Neural progenitor cell (in vitro differentiated cells): ENCODE results near the gene LMCD1. TPM values are rescaled to one million over a fixed set of nuclear protein-coding genes. Genes with fewer than 3 reads are reported as not detected.

ENCODE experiments used
- DNase-seq: peaks from one replicate; pipeline ENCODE4 v3.0.0-alpha.2; 2016; ENCODE audit warnings: low spot score
- H2AFZ ChIP-seq: fragments of 200-600 bp; sonication (generic); replicated peaks from 2 replicates; pipeline ENCODE4 v1.6.1; 2016; ENCODE audit warnings: antibody characterized with exemption
- H3F3A ChIP-seq: fragments of 200-600 bp; sonication (generic); 2 replicates; pipeline ENCODE4 v1.6.1; 2016; ENCODE audit warnings: antibody characterized with exemption, low read depth
- H3K27ac ChIP-seq: fragments of 200-600 bp; sonication (generic); 2 replicates; pipeline ENCODE4 v1.5.1; 2016; ENCODE audit warnings: mild to moderate bottlenecking
- H3K27me3 ChIP-seq: fragments of 200-600 bp; sonication (generic); 2 replicates; pipeline ENCODE4 v1.6.1; 2016; ENCODE audit warnings: mild to moderate bottlenecking, moderate library complexity
- H3K36me3 ChIP-seq: fragments of 200-600 bp; sonication (generic); 2 replicates; pipeline ENCODE4 v1.5.1; 2016
- H3K4me1 ChIP-seq: fragments of 200-600 bp; sonication (generic); 2 replicates; pipeline ENCODE4 v1.6.1; 2016; ENCODE audit warnings: mixed run types
- H3K4me2 ChIP-seq: fragments of 200-600 bp; sonication (generic); 2 replicates; pipeline ENCODE4 v1.6.1; 2016
- H3K4me3 ChIP-seq: fragments of 200-600 bp; sonication (generic); 2 replicates; pipeline ENCODE4 v1.5.1; 2016
- H3K79me2 ChIP-seq: fragments of 200-600 bp; sonication (generic); 2 replicates; pipeline ENCODE4 v1.6.1; 2016; ENCODE audit warnings: low read depth
- H3K9ac ChIP-seq: fragments of 200-600 bp; sonication (generic); 2 replicates; pipeline ENCODE4 v1.6.1; 2016
- H3K9me3 ChIP-seq: fragments of 200-600 bp; sonication (generic); 2 replicates; pipeline ENCODE4 v1.5.1; 2016; ENCODE audit warnings: low read depth
- H4K20me1 ChIP-seq: fragments of 200-600 bp; sonication (generic); 2 replicates; pipeline ENCODE4 v1.6.1; 2016; ENCODE audit warnings: low read depth
- H3K27ac Mint-ChIP-seq: 3 replicates; pipeline ENCODE4 v1.8.0; 2021; ENCODE audit warnings: mixed read lengths
- H3K27me3 Mint-ChIP-seq: 2 replicates; pipeline ENCODE4 v1.8.0; 2022; ENCODE audit warnings: low read depth, mild to moderate bottlenecking, inconsistent platforms, moderate library complexity, mixed read lengths; ENCODE audit not compliant: insufficient read depth
- H3K36me3 Mint-ChIP-seq: 3 replicates; pipeline ENCODE4 v1.8.0; 2021; ENCODE audit warnings: mixed read lengths
- H3K4me1 Mint-ChIP-seq: 3 replicates; pipeline ENCODE4 v1.8.0; 2021; ENCODE audit warnings: mixed read lengths
- H3K4me3 Mint-ChIP-seq: 3 replicates; pipeline ENCODE4 v1.8.0; 2021; ENCODE audit warnings: mild to moderate bottlenecking, moderate library complexity, mixed read lengths
- H3K9me3 Mint-ChIP-seq: 3 replicates; pipeline ENCODE4 v1.8.0; 2020; ENCODE audit warnings: mixed read lengths
- CTCF ChIP-seq: fragments of 200-600 bp; sonication (generic); IDR thresholded peaks from 2 replicates; pipeline ENCODE4 v1.5.1; 2017; ENCODE audit warnings: antibody characterized with exemption, mild to moderate bottlenecking
- EZH2 ChIP-seq: fragments of 200-600 bp; sonication (generic); IDR thresholded peaks from 2 replicates; pipeline ENCODE4 v1.6.1; 2017; ENCODE audit warnings: antibody characterized with exemption, mild to moderate bottlenecking, moderate library complexity
- EZH2phosphoT487 ChIP-seq: fragments of 200-600 bp; sonication (generic); IDR thresholded peaks from 2 replicates; pipeline ENCODE4 v1.6.1; 2017; ENCODE audit warnings: antibody characterized with exemption
- total RNA-seq: library from RNA; depleted of rRNA; stranded (reverse); fragments of >200 nt; gene quantifications from 2 replicates; pipeline ENCODE4 v1.2.3, GENCODE V29; 2015; ENCODE audit warnings: low replicate concordance

Gene LMCD1
- total RNA-seq, 1 donor from 2014 or later, result not detected

- no peaks in the 10 kb centered on the region for H4K20me1 ChIP-seq
- H3K27ac ChIP-seq, result no peak overlapping the region
- no peak for DNase-seq
- H3K4me3 Mint-ChIP-seq, result no peak overlapping the region
- no peak overlapping the region for H3K4me2 ChIP-seq
- no peaks in the 10 kb centered on the region for H3K9me3 ChIP-seq
- TF ChIP-seq EZH2phosphoT487, result no peak
- no peak for TF ChIP-seq EZH2
- no peak for TF ChIP-seq CTCF
- H3K4me3 ChIP-seq, result no peak overlapping the region
- no peak overlapping the region for H3K27ac Mint-ChIP-seq
- H3K36me3 Mint-ChIP-seq, result no peaks in the 10 kb centered on the region
- H3K27me3 Mint-ChIP-seq, result peaks cover 7% of the 10 kb centered on the region
- no peaks in the 10 kb centered on the region for H3K36me3 ChIP-seq
- no peak overlapping the region for H2AFZ ChIP-seq
- no peaks in the 10 kb centered on the region for H3K27me3 ChIP-seq
- no peaks in the 10 kb centered on the region for H3K79me2 ChIP-seq
- no peaks in the 10 kb centered on the region for H3F3A ChIP-seq
- H3K4me1 ChIP-seq, result no peaks in the 10 kb centered on the region
- peaks cover 5% of the 10 kb centered on the region for H3K9me3 Mint-ChIP-seq
- no peak overlapping the region for H3K9ac ChIP-seq
- H3K4me1 Mint-ChIP-seq, result peaks cover 2% of the 10 kb centered on the region
Measured at GRCh38 chr3:8581373-8581772, 79.8 kb downstream of the LMCD1 start.

DNA sequence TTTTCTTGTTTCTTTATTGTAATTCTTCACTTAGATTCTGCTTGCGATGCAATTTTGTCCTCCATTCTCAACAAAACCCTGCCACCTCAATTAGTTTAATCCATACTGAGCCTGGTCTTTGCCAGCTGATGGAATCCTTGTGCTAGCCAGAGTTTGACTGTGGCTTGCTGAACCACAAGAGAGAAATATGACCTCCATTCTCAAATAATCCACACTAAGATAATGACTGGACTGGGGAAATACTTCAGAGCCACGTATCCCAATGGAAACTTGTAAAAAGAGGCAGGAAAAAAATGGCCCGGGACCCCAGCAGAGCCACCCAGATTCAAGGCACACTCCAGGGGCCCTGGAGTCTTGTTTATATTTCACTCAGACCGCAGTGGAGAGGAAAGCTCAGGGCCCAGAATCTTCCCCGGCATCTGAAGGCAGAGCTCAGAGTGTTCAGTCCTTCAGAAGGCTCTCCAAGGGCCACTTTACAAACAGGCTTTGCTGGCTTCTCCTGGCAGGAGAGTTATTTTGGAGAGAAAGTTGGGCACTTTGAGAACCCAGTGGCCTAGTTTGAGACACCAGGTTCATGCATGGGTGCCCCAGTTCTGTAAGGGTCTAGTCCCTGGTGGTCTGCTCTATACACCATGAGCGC, 80.3 kb downstream of the LMCD1 start:
- Histone ChIP-seq H3K27me3 (no peaks in the 10 kb centered on the region), H3K79me2 (no peaks in the 10 kb centered on the region), H3F3A (no peaks in the 10 kb centered on the region), H4K20me1 (no peaks in the 10 kb centered on the region), H3K4me3 (no peak overlapping the region), H2AFZ (no peak overlapping the region), H3K4me1 (no peaks in the 10 kb centered on the region), H3K9ac (no peak overlapping the region), H3K27ac (no peak overlapping the region), H3K4me2 (no peak overlapping the region), H3K36me3 (no peaks in the 10 kb centered on the region), H3K9me3 (no peaks in the 10 kb centered on the region)
- Mint-ChIP-seq H3K27ac (peak overlapping the region; percentile 21), H3K4me3 (no peak overlapping the region), H3K4me1 (peaks cover 2% of the 10 kb centered on the region), H3K9me3 (peaks cover 5% of the 10 kb centered on the region), H3K27me3 (peaks cover 7% of the 10 kb centered on the region), H3K36me3 (no peaks in the 10 kb centered on the region)
- no peak for DNase-seq
- TF ChIP-seq EZH2phosphoT487 (no peak), EZH2 (no peak), CTCF (no peak)

- Mint-ChIP-seq H3K27me3 (peaks cover 7% of the 10 kb centered on the region), H3K36me3 (no peaks in the 10 kb centered on the region), H3K9me3 (peaks cover 3% of the 10 kb centered on the region), H3K4me3 (no peak overlapping the region), H3K4me1 (peaks cover 2% of the 10 kb centered on the region), H3K27ac (no peak overlapping the region)
- no peak overlapping the region for H2AFZ ChIP-seq
- H3K9me3 ChIP-seq, result no peaks in the 10 kb centered on the region
- H3F3A ChIP-seq, result no peaks in the 10 kb centered on the region
- H3K4me1 ChIP-seq, result no peaks in the 10 kb centered on the region
- no peaks in the 10 kb centered on the region for H3K79me2 ChIP-seq
- H3K27ac ChIP-seq, result no peak overlapping the region
- no peaks in the 10 kb centered on the region for H4K20me1 ChIP-seq
- no peak overlapping the region for H3K4me3 ChIP-seq
- no peak overlapping the region for H3K9ac ChIP-seq
- no peak for DNase-seq
- no peaks in the 10 kb centered on the region for H3K36me3 ChIP-seq
- H3K27me3 ChIP-seq, result no peaks in the 10 kb centered on the region
- no peak for TF ChIP-seq EZH2
- TF ChIP-seq EZH2phosphoT487, result no peak
- no peak for TF ChIP-seq CTCF
- no peak overlapping the region for H3K4me2 ChIP-seq
Measured at GRCh38 chr3:8584661-8585060, 83.0 kb downstream of the LMCD1 start.
